ENCODE measurements around the gene SERP1.

DNA sequence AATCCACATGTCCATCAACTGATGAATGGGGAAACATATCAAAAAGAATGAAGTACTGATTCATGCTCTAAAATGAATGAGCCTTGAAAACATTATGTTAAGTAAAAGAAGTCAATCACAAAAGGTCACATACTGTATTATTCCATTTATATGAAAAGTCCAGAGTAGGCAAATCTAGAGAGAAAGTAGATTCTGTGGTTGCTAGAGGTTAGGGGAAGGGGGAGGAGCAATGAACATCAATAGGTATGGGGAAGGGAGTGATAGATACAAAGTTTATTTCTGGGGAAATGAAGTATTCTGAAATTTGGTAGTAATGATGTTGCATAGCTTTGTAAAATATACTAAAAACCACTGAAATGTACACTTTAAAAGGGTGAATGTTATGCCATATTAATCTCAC, 14.5 kb downstream of the SERP1 start:
- TF ChIP-seq, protein P1, sequence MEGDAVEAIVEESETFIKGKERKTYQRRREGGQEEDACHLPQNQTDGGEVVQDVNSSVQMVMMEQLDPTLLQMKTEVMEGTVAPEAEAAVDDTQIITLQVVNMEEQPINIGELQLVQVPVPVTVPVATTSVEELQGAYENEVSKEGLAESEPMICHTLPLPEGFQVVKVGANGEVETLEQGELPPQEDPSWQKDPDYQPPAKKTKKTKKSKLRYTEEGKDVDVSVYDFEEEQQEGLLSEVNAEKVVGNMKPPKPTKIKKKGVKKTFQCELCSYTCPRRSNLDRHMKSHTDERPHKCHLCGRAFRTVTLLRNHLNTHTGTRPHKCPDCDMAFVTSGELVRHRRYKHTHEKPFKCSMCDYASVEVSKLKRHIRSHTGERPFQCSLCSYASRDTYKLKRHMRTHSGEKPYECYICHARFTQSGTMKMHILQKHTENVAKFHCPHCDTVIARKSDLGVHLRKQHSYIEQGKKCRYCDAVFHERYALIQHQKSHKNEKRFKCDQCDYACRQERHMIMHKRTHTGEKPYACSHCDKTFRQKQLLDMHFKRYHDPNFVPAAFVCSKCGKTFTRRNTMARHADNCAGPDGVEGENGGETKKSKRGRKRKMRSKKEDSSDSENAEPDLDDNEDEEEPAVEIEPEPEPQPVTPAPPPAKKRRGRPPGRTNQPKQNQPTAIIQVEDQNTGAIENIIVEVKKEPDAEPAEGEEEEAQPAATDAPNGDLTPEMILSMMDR (conservative IDR thresholded peaks at IDR 0.05; ENCODE audit: low read length): no peak
- no peak for TF ChIP-seq EZH2phosphoT487 (IDR thresholded peaks at IDR 0.05; ENCODE audit: borderline replicate concordance, low read depth, low read length)
